GM12878 (cell line): ENCODE measurements around the gene PKP2. TPM values are rescaled to one million over a fixed set of nuclear protein-coding genes. Genes with fewer than 3 reads are reported as not detected.
A peak's percentile ranks its signal among the peaks of the same experiment; 100 is the strongest.

Experiments used
- ASH2L ChIP-seq: fragments of 300-600, 200-600 bp; sonication (generic); IDR thresholded peaks from 2 replicates; pipeline ENCODE4 v1.6.1; 2017; ENCODE audit warnings: low read depth, mild to moderate bottlenecking, borderline replicate concordance
- ATF3 ChIP-seq: IDR thresholded peaks from 2 replicates; pipeline ENCODE4 v1.6.1; 2011; ENCODE audit warnings: low read depth, mild to moderate bottlenecking, low read length, moderate library complexity, borderline replicate concordance; ENCODE audit errors: extremely low read depth
- BMI1 ChIP-seq: fragments of 450-650 bp; IDR thresholded peaks from 2 replicates; pipeline ENCODE4 v1.6.1; 2016; ENCODE audit warnings: mild to moderate bottlenecking, moderate library complexity, borderline replicate concordance
- CBX5 ChIP-seq: sonication (generic); IDR thresholded peaks from 2 replicates; pipeline ENCODE4 v1.6.1; 2016; ENCODE audit warnings: low read depth, moderate library complexity, mild to moderate bottlenecking, inconsistent platforms
- CEBPB ChIP-seq, 2 experiments: fragments of 150-350 bp in 1 of 2; IDR thresholded peaks; 2 replicates each; pipeline ENCODE4 v1.6.1; 2012 to 2014; ENCODE audit warnings: low read depth in 2 of 2, low read length in 2 of 2, borderline replicate concordance in 1 of 2, inconsistent platforms in 1 of 2
- E2F4 ChIP-seq: IDR thresholded peaks from 2 replicates; pipeline ENCODE4 v1.6.1; 2012; ENCODE audit warnings: low read depth, low read length, improper control_type of control experiment
- EED ChIP-seq: sonication (generic); IDR thresholded peaks from 2 replicates; pipeline ENCODE4 v1.6.1; 2016; ENCODE audit warnings: antibody characterized with exemption, low read depth
- EGR1 ChIP-seq, 2 experiments: IDR thresholded peaks; 1 replicate in 1 of 2; 2 replicates in 1 of 2; pipeline ENCODE4 v1.6.1; 2011 to 2012; ENCODE audit warnings: low read depth in 2 of 2, low read length in 2 of 2, borderline replicate concordance in 1 of 2, mild to moderate bottlenecking in 1 of 2, moderate library complexity in 1 of 2
- ELK1 ChIP-seq: IDR thresholded peaks from 2 replicates; pipeline ENCODE4 v1.6.1; 2012; ENCODE audit warnings: low read depth, low read length, improper control_type of control experiment
- ETV6 ChIP-seq, 2 experiments: fragments of 450-650 bp in 1 of 2; IDR thresholded peaks in 1 of 2; conservative IDR thresholded peaks in 1 of 2; 2 replicates each; pipeline ENCODE4 v1.6.1; 2014; ENCODE audit warnings: antibody characterized with exemption in 1 of 2, borderline replicate concordance in 1 of 2, low read depth in 1 of 2, mild to moderate bottlenecking in 1 of 2, moderate library complexity in 1 of 2
- FOS ChIP-seq: IDR thresholded peaks from 3 replicates; pipeline ENCODE4 v1.6.1; 2011; ENCODE audit warnings: borderline replicate concordance; ENCODE audit not compliant: insufficient read length; ENCODE audit errors: extremely low read depth
- IKZF2 ChIP-seq, 2 experiments: fragments of 450-650 bp; IDR thresholded peaks; 2 replicates each; pipeline ENCODE4 v1.6.1; 2017; ENCODE audit warnings: mild to moderate bottlenecking in 2 of 2, moderate library complexity in 2 of 2
- JUNB ChIP-seq: IDR thresholded peaks from 2 replicates; pipeline ENCODE4 v1.6.1; 2016; ENCODE audit warnings: antibody characterized with exemption, mild to moderate bottlenecking
- MAX ChIP-seq: IDR thresholded peaks from 2 replicates; pipeline ENCODE4 v1.6.1; 2012; ENCODE audit warnings: low read depth, low read length, improper control_type of control experiment
- NBN ChIP-seq: fragments of 450-650 bp; IDR thresholded peaks from 2 replicates; pipeline ENCODE4 v1.6.1; 2016
- POLR2AphosphoS2 ChIP-seq: IDR thresholded peaks from 2 replicates; pipeline ENCODE4 v1.6.1; 2011; ENCODE audit warnings: low read depth, mild to moderate bottlenecking, low read length, improper control_type of control experiment, moderate library complexity
- SIX5 ChIP-seq: IDR thresholded peaks from 2 replicates; pipeline ENCODE4 v1.6.1; 2011; ENCODE audit warnings: mild to moderate bottlenecking, low read depth, low read length, moderate library complexity; ENCODE audit not compliant: severe bottlenecking
- SRF ChIP-seq, 2 experiments: IDR thresholded peaks; 2 replicates each; pipeline ENCODE4 v1.6.1; 2011; ENCODE audit warnings: low read depth in 2 of 2, low read length in 2 of 2, mild to moderate bottlenecking in 1 of 2, moderate library complexity in 1 of 2
- TBL1XR1 ChIP-seq: IDR thresholded peaks from 2 replicates; pipeline ENCODE4 v1.6.1; 2012; ENCODE audit warnings: low read depth, low read length, improper control_type of control experiment
- ZNF592 ChIP-seq: fragments of 450-650 bp; IDR thresholded peaks from 2 replicates; pipeline ENCODE4 v1.6.1; 2017; ENCODE audit warnings: mild to moderate bottlenecking, moderate library complexity
- ZZZ3 ChIP-seq: IDR thresholded peaks from 2 replicates; pipeline ENCODE4 v1.6.1; 2011; ENCODE audit warnings: low read depth; ENCODE audit not compliant: control insufficient read depth, insufficient read length
- polyA plus RNA-seq, 11 experiments: library from polyadenylated mRNA; depleted of rRNA in 4 of 11; unstranded in 6 of 11; stranded (reverse) in 5 of 11; fragments of >200 nt; fragmentation: Nextera tagmentation in 4 of 11; fragmentation: Illumina TruSeq in 1 of 11; extraction: Ambion mirVana in 4 of 11; extraction: Trizol in 1 of 11; gene quantifications; 1 replicate in 1 of 11; 2 replicates in 10 of 11; pipeline versions ENCODE4 v1.2.1 to v1.2.3, GENCODE V29; 2011 to 2016; ENCODE audit warnings: inconsistent platforms in 2 of 11, missing spikeins in 2 of 11, low read depth in 1 of 11
- total RNA-seq, 4 experiments: library from RNA; depleted of rRNA in 3 of 4; stranded (reverse); fragments of >200 nt in 3 of 4; fragmentation: Illumina TruSeq in 1 of 4; extraction: Trizol in 1 of 4; gene quantifications; 2 replicates each; pipeline versions ENCODE4 v1.2.1 to v1.2.3, GENCODE V29; 2013 to 2021

Gene PKP2
- total and polyA plus RNA-seq, 10 of the 15 experiments (the other 5 are each of a cell fraction or from before 2014, with no cell fraction given), result 0.02 to 4.1 (median 0.07) TPM; not detected in 4

- TF ChIP-seq MAX (peak; percentile 64; the same call in 1 of the 2 replicates), TBL1XR1 (no peak), ZZZ3 (no peak), NBN (peak; percentile 49; the same call in 1 of the 2 replicates), ASH2L (no peak), EED (no peak), ETV6 (conservative IDR thresholded peaks at IDR 0.05 in 1 of 2, IDR thresholded peaks at IDR 0.05 in 1 of 2; ENCODE audit: borderline replicate concordance in 1 of 2, low read depth in 1 of 2) (no peak), ELK1 (peak; percentile 64; the same call in 1 of the 2 replicates), SIX5 (no peak), E2F4 (no peak), IKZF2 (IDR thresholded peaks at IDR 0.05) (no peak), CEBPB (IDR thresholded peaks at IDR 0.05; ENCODE audit: borderline replicate concordance in 1 of 2, low read depth in 2 of 2, low read length in 2 of 2) (no peak), SRF (IDR thresholded peaks at IDR 0.05; ENCODE audit: low read depth in 2 of 2, low read length in 2 of 2) (no peak), ZNF592 (no peak), FOS (no peak), EGR1 (IDR thresholded peaks at IDR 0.05; ENCODE audit: borderline replicate concordance in 1 of 2, low read depth in 2 of 2, low read length in 2 of 2) (no peak), JUNB (no peak), ATF3 (no peak), POLR2AphosphoS2 (no peak), BMI1 (no peak), CBX5 (0 out of 2 replicates have a peak, but pooled peaks have one; percentile 68)
Measured at GRCh38 chr12:32755051-32755653, 141.4 kb downstream of the PKP2 start (continued).
